GM19240 (cell line): ENCODE data around the gene CLMN.
"Not testable (repeated sequence)": the region's sequence is repeated elsewhere in the genome, so short reads cannot be mapped to it uniquely, and the experiment has no call there.

ENCODE experiments used
- DNase-seq: peaks from one replicate; pipeline ENCODE4 v3.0.0; 2011; ENCODE audit warnings: low spot score; ENCODE audit not compliant: insufficient read length

The CLMN gene

DNA sequence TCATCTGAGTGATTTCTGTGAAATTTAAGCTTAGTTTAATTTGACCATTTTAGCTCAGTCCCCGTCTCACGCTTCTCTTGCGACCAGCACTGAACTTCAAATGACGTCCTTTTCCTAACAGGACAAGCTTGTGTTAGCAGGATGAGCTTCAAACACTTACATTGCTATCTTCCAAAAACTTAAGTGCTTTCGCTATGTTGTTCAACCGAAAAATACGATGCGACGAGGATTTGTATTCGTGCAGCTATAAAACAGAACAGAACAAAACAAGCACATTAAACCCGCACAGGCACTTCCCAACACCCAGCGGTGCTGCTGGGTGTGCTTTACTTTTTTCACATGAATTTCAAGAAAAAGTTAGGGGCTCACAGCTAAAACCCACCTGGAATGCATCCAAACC lies 98.2 kb downstream of the CLMN start:
- no peak for DNase-seq

DNA sequence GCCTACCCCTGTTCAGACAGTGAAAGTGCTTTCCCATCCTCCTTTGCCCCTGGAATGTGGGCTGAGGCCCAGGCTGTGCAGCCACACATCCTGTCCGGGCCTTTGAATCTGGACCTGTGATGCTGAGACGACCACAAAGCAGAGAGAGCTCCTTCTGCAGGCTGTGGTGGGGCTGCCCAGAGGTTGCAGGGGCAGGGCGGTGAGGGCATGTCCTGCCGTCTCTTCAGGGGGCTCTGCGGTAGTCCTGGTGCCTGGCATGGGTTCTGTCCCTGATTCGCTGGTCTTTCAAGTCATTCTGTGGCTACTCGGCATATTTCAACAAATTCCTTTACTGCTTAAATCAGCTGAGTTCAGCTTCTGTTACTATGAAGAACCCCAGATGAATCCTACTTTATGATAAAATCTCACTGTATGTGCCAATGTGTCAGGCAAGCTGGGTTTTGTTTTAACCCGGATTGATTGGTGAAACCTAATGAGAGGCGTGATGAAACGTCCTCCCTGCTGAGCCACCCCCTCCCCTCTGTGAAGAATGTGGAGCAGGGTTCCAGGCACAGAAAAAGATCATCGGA lies 99.0 kb downstream of the CLMN start:
- no peak for DNase-seq

DNA sequence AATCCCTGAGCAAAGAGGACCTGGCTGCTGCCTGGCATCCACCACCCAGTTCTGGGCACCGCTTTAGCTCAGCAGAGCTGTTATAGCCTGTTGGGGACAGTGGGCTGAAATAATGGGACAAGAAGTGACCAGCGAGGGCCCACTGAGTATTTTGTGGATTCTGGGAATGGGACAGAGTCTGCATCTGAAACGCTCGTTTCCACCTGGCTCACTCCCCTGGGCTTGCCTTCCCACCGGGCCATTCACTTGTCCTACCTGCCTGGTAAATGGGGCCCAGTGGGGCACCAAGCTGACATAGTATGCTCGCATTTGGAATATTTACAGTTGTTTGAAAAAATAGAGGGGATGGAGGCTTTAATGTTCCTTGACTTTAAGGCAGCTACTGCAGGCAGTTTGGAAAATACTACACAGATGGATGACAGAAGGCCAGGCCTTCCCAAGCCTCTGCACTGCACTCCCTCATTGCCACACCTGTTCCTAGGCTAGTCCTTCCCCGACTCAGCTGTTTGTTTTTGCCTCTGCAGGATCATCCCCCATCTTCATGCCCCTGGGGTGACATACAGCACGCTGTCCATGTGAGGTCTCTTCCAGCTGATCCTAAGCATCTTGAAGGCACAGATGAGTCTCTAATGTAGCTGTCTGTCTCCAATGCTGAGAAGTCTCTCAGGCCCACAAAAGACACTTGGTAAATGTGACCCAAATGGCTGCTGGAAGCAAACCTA lies 101.1 kb downstream of the CLMN start:
- no peak for DNase-seq

DNA sequence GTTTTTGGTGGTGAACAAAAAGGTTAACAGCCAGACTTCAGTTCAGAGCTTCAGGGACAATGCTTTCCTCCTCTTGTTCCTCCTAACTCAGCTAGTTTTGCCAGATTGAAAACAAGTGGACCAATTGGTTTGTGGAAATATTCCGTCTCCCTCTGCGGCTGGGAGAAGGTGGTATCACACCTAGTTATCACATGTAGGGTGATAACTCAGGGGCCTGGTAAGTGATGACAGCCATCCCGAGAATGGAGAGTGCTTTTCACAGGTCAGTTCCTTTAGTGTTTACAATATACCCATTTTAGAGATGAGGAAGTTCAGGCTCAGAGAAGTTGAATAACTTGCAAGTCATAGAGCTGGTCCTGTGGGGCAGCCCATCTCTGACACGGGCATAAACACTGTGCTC lies 101.7 kb downstream of the CLMN start:
- DNase-seq: no peak

DNA sequence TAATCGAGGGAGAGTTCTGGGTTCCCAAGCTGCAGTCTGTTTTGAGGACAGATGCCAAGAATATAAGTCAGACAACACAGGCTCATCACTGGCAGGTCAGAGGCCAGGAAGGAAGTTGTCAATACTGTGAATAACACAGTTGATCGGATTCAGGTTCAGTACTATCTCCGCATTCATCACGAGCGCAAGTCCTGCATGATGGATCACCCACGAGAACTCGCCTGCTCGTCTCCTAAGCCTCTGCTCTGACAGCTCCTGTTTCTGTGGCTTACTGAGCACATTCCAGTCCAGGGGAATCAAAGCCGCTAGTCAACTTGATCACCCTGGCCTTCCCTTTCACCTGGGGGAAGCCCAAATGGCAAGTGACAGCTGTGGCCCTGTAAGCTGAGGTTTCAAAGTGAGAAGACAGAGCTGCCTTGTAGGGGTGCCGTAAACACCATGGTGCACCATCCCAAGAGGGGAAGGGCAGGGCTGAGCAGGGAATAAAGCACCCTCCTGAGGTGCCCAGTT lies 102.3 kb downstream of the CLMN start:
- no peak for DNase-seq

DNA sequence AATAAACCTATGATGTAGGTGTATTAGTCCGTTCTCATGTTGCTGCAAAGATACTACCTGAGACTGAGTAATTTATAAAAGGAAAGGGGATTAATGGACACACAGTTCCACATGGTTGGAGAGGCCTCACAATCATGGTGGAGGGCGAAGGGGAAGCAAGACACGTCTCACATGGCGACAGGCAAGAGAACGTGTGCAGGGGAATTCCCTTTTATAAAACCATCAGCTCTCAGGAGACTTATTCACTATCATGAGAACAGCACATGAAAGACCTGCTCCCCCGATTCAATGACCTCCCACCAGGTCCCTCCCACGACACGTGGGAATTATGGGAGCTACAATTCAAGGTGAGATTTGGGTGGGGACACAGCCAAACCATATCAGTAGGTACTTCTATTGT lies 103.7 kb downstream of the CLMN start:
- DNase-seq: no peak

DNA sequence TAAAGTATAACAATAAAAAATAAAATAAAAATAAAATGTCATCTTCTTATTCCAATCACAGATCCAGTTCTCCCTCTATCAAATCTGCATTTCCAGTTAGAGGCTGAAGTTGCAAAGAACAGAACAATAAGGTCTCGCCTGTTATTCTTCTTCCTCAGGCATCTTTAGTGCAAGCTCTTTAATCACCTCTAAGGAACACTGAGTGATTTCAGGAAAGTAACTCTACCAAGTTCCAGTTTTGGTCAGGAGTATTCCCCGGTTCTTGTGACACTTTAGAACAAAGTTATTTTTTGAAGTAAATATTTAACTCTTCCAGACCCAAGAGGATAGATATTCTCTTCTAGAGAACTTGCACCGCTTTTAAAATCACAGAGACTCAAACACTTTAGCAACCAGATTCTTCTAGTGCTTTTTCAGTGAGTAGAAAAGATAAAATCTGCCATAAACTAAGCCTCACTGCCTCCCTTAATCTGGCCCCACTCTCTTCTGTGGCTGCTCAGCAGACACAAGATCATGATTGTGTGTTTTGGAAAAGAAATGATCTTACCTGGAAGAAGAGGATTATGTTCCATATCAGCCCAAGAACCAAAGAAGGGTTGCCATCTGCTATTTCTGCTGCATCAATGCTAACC lies 104.5 kb downstream of the CLMN start:
- no peak for DNase-seq

DNA sequence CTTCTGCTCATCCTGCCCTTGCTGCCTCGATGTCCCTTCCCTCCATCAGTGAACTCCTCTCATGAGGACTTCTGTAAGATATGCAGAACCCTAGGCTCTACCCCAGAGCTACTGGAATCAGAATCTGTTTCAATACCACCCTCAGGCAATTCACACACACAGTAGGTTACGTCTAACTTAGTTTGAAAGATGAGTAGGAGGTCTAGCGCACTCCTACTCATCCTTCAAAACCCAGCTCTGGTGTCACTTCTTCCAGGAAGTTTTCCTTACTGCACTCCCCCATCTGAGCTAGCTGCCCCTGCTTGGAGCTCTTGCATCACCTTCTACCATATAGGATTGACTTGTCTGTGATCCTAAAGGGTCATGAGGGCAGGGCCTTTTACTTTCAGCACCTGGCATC lies 105.9 kb downstream of the CLMN start:
- DNase-seq: no peak

DNA sequence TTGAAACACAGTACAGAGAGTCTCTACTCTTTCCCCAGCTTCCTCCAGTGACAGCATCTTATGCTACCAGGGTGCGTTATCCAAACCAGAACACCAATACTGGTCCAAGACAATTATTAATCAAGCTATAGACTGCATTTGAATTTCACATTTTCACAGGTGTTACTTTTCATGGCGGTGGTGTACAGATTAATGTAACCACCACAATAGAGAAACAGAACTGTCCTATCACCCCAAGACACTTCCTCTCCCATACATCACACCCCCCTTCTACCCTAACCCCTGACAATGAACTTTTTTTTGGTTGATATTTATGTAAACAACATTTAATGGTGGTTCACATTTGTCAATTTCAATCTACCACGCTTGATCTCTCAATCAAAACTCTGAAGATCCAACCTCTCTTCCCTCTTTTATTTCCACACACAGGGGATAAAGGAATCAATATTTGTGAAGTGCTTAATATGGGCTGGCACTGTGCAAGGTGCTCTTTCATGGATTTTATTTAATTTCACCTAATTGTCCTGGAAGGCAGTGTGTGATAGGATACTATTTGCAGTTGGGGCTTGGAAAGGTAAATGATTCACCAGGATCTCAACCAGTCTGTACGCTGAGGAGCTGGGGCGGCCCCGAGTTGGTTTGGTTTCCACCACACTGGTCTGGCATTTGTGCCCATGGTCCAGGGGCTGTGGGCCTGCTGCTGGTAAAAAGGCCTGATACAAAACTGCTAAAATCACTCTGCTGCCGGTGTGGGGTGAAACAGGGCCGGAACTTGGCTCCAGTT lies 107.8 kb downstream of the CLMN start:
- DNase-seq: no peak

DNA sequence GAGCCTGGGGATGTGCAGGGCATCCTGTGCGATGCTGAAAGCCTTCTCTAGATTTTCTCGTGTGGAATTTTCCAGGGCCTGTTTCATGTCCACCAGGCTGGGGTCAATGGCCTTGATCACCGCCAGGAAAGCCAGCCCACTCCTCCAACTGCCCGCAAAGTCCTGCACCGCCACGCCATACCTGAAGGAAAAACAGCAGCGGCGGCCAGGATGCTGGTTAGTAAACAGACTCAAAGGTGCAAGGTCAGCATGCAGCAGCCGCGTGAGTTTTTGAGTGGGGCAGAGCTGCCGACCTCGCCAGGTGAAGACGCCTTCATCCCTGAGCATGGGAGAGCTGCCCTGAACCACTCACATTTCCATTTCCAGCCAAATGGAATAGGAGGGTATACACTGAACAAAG lies 109.0 kb downstream of the CLMN start:
- no peak for DNase-seq

DNA sequence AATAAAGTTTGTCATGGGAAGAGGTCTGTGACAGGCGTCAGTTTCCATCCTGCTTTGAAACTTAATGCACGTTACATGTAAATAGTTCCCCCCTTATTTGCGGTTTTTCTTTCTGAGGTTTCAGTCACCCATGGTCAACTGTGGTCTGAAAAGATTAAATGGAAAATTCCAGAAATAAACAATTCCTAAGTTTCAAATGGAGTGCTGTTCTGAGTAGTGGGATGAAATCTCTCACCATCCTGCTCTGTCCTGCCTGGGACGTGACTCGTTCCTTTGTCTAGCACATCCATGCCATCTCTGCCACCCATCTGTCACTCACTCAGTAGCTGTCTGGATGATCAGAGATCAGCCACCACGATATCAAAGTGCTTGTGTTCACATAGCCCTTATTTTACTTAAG lies 111.1 kb downstream of the CLMN start:
- DNase-seq: no peak

DNA sequence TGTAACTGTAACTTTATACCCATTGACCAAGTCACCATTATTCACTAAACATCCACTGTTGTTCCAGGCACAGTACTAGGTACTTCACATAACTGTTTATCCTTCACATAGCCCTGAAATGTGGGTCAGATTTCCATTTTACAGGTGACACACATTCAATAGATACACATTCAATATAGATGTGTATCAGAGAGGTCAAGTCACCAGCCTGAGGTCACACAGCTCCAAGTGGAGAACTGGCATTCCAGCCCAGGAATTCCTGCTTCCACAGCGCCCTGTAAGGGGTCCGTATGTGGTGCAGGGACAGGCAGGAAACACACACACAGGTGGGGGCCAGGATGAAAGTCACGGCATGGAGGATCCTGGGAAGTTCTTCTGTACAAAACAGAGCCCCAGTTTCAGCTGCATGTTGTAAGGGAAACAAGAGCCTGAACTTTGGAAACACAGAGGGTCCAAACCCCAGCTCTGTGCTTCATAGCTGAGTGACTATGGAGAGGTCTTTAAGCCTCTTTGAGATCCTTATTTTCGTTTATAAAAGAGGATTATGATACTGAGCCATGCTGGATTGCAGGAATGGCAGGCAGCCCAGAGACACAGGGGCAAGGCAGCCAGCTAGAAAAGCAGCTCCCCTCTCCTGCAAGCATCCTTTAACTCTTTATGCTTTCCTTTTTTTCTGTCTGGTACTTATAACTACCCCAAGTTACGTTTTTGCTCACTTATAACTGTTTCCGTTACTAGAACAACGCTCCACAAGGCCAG lies 112.1 kb downstream of the CLMN start:
- no peak for DNase-seq

DNA sequence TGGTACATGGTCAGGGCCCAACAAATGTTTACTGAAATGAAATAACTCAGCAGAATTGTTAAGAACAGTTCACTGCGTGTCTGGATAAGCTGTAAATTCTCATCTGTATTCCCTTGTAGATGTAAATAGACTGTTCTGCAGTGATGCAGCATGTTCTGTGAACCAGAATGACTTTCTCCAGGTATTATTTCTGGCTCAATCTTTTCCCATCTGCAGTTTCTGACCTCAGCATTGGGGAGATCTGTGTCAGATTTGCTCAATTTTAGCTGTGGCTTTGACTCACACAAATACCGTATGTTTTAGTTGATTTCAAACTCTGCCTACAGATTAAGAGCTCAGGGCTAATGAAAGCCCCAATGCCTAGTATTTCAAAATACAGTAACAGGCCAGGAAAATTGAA lies 113.2 kb downstream of the CLMN start:
- no peak for DNase-seq

DNA sequence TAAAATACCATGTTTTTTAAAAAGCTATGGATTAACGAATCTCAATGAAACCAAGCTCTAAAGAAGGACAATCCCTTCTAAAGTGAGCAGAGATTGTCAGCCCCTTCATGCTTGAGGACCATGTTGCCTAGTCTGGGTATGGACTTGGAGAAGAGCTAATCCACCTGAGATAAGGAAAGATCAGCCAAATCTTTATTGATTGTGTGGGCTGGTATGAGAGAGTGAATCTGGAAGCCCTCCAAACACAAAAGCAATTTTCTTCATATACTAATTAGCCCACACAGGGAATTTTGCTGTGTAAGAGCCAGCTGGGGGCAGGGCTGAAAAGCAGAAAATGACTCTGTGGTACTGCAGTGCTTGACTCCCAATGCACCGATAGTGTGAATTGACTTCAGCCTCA lies 115.0 kb downstream of the CLMN start:
- no peak for DNase-seq

DNA sequence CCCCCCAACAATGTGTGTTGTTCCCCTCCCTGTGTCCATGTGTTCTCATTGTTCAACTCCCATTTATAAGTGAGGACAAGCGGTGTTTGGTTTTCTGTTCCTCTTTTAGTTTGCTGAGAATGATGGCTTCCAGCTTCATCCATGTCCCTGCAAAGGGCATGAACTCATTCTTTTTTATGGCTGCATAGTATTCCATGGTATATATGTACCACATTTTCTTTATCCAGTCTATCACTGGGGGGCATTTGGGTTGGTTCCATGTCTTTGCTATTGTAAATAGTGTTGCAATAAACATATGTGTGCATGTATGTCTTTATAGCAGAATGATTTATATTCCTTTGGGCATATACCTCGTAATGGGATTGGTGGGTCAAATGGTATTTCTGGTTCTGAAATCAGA lies 118.0 kb downstream of the CLMN start:
- DNase-seq: not testable (repeated sequence)

DNA sequence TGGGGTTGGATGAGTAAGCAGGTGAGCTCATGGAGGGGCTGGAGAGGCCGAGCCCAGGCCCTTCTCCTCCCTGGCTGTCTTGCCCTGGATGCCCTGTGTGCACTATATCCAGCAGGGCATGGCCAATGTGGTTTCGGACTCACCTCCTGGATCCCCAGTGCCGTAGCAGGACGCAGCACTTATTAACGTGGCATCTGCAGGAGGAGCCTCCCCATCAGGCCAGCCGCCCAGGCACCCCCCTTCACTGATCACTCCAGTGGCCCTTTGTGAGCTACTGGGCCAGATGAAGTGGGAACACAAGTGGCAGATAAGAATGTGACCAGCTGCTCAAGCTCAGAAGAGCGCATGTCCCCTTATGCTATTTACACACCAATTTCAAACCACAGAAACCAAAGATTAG lies 119.3 kb downstream of the CLMN start:
- no peak for DNase-seq

DNA sequence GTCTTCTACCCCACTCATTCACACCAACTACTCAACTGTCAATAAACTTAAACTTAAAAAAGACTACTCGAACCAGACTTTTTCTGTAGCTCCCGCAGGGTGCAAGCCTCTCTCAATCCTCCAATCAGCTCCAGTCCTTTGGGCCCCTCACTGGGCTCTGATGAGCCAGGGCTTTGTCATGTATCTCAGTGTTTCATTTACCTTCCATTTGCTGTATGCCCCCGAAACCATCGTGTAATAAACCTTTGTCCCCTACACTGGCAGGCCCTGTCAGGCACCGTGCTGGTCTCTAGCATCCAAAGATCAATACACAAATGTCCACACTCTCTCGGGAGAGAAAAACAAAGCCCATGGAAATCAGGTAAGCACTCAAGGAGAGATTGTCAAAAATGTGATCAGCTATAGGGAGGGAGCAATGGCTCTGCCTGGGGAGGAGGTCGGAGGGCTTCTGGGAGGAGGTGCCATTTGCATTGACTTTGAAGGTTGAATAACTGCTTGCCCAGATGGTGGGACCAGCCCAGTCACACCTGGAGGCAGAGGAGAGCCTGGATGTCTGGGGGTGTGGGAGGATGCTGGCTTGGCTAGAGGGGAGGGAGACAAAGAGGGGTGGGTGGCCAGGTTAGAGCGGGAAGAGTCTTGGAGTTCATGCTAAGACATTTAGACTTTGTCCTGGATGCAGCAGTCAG lies 120.3 kb downstream of the CLMN start:
- DNase-seq: no peak

DNA sequence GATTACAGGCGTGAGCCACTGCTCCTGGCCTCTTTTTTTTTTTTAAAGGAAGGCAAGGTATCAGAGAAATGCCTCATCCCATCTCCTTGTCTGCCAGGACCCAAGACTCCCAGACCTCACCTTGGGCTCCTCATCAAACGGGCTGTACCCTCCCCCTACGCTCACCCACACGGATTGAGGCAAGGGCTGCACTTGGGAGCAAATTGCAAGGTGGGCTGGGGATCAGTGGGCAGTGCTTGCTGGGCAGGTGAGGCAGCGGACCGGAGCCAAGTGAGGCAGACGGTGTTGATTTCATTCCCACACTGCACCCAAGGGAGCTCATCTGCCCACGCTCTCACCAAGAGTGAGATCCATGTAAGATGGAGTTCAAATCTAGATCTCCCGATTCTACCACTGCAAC lies 121.4 kb downstream of the CLMN start:
- DNase-seq: no peak

DNA sequence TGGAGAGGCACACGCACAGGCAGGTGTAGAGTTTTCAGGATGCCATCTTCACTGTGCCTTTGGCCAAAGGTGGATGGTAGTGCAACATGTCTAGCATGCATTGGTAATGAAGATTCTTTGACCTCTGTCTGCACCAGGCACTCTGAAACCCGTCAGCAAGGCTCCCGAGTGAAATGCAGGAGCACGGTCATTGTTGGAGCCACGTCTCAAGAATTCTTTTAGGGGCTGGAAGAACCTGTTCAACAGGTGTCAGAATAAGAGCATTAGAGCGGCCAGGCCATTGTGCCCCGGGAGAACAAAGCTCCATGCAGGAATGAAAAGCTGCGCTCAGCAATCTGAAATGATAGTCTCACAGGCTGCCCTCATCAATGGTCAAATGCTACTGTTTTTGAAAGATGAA lies 122.2 kb downstream of the CLMN start:
- DNase-seq: no peak

DNA sequence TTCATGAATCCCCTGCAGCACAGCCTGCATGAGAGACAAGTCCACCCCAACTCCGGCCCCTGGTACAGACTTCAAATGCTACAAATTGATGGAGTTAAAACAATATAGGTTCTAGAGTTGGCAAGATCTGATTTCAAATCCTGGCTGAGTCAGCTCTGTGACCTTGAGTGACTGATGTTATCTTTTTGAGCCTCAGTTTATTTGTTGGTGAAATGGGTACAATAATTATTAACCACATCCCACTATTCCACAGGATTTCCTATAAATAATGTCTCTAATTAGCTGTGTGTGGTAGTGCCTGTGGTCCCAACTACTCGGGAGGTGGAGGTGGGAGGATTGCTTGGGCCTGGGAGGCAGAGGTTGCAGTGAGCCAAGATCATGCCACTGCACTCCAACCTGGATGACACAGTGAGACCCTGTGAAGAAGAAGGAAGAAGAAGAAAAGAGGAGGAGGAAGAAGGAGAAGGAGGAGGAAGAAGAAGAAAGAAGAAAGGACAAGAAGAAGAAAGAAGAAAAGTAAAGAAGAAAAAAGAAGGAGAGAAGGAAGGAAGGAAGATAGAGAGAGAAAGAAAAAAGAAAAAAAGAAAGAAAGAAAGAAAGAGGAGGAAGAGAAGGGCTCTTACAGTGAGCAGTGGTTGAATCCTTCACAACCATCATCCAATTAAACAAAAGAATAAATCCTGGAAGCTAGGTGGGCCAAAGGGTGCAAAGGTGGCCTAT lies 122.7 kb downstream of the CLMN start:
- DNase-seq: no peak
